WTC11 (cell line): ENCODE data around the gene SLC16A10.

Source experiments
- CBFB ChIP-seq: sonication (generic); formaldehyde crosslinking; IDR thresholded peaks from 2 replicates; pipeline ENCODE4 v1.8.1; 2022; ENCODE audit warnings: mild to moderate bottlenecking, low read depth, missing genetic modification reagents
- ESRRA ChIP-seq: sonication (generic); formaldehyde crosslinking; IDR thresholded peaks from 2 replicates; pipeline ENCODE4 v1.8.1; 2022; ENCODE audit warnings: mild to moderate bottlenecking, missing genetic modification reagents, borderline replicate concordance
- MXD4 ChIP-seq: fragments of 250-450 bp; sonication (Bioruptor Pico); IDR thresholded peaks from 2 replicates; pipeline ENCODE4 v1.8.0; 2021; ENCODE audit warnings: mild to moderate bottlenecking, moderate library complexity, borderline replicate concordance
- TP53 ChIP-seq: sonication (generic); formaldehyde crosslinking; IDR thresholded peaks from 2 replicates; pipeline ENCODE4 v1.8.1; 2023; ENCODE audit warnings: mild to moderate bottlenecking, missing genetic modification reagents
- TF ChIP-seq, protein P1 (sequence below): sonication (generic); formaldehyde crosslinking; conservative IDR thresholded peaks from 2 replicates; pipeline ENCODE4 v1.8.1; 2022; ENCODE audit warnings: mild to moderate bottlenecking, missing genetic modification reagents
- TF ChIP-seq, protein P2 (sequence below): sonication (generic); formaldehyde crosslinking; IDR thresholded peaks from 2 replicates; pipeline ENCODE4 v1.8.1; 2022; ENCODE audit warnings: low read depth, mild to moderate bottlenecking, moderate library complexity, missing genetic modification reagents, borderline replicate concordance
- TF ChIP-seq, protein P3 (sequence below): fragments of 200-600 bp; IDR thresholded peaks from 2 replicates; pipeline ENCODE4 v1.8.0; 2022; ENCODE audit warnings: antibody characterized with exemption
- TF ChIP-seq, protein P4 (sequence below): sonication (generic); formaldehyde crosslinking; conservative IDR thresholded peaks from 2 replicates; pipeline ENCODE4 v1.8.1; 2023; ENCODE audit warnings: mild to moderate bottlenecking, low read depth, missing genetic modification reagents, moderate library complexity
- TF ChIP-seq, protein P5 (sequence below): sonication (generic); formaldehyde crosslinking; IDR thresholded peaks from 2 replicates; pipeline ENCODE4 v1.8.1; 2023; ENCODE audit warnings: mild to moderate bottlenecking, missing genetic modification reagents, moderate library complexity
- TF ChIP-seq, protein P6 (sequence below): sonication (generic); formaldehyde crosslinking; IDR thresholded peaks from 2 replicates; pipeline ENCODE4 v1.8.1; 2023; ENCODE audit warnings: mild to moderate bottlenecking, moderate library complexity, missing genetic modification reagents
- TF ChIP-seq, protein P7 (sequence below): sonication (generic); formaldehyde crosslinking; IDR thresholded peaks from 2 replicates; pipeline ENCODE4 v1.8.0; 2022; ENCODE audit warnings: mild to moderate bottlenecking, missing genetic modification reagents

DNA sequence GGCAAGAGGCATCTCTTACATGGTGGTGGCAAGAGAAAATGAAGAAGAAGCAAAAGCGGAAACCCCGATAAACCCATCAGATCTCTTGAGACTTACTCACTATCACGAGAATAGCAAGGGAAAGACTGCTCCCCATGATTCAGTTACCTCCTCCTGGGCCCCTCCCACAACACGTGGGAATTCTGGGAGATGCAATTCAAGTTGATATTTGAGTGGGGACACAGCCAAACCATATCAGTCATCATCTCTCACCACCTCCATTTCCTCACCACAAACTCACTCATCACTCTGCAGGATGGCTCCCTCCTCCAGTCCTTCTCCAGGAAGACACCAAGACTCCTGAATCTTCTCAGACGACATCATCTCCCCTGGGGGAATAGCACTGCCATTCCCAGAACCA lies 25.8 kb upstream of the SLC16A10 start:
- TF ChIP-seq, protein P1, sequence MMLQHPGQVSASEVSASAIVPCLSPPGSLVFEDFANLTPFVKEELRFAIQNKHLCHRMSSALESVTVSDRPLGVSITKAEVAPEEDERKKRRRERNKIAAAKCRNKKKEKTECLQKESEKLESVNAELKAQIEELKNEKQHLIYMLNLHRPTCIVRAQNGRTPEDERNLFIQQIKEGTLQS: no peak
- TF ChIP-seq, protein P2, sequence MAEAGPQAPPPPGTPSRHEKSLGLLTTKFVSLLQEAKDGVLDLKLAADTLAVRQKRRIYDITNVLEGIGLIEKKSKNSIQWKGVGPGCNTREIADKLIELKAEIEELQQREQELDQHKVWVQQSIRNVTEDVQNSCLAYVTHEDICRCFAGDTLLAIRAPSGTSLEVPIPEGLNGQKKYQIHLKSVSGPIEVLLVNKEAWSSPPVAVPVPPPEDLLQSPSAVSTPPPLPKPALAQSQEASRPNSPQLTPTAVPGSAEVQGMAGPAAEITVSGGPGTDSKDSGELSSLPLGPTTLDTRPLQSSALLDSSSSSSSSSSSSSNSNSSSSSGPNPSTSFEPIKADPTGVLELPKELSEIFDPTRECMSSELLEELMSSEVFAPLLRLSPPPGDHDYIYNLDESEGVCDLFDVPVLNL (CRISPR knock-in tag): no peak
- TF ChIP-seq ESRRA (CRISPR knock-in tag): no peak
- TF ChIP-seq, protein P3, sequence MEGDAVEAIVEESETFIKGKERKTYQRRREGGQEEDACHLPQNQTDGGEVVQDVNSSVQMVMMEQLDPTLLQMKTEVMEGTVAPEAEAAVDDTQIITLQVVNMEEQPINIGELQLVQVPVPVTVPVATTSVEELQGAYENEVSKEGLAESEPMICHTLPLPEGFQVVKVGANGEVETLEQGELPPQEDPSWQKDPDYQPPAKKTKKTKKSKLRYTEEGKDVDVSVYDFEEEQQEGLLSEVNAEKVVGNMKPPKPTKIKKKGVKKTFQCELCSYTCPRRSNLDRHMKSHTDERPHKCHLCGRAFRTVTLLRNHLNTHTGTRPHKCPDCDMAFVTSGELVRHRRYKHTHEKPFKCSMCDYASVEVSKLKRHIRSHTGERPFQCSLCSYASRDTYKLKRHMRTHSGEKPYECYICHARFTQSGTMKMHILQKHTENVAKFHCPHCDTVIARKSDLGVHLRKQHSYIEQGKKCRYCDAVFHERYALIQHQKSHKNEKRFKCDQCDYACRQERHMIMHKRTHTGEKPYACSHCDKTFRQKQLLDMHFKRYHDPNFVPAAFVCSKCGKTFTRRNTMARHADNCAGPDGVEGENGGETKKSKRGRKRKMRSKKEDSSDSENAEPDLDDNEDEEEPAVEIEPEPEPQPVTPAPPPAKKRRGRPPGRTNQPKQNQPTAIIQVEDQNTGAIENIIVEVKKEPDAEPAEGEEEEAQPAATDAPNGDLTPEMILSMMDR: no peak
- TF ChIP-seq, protein P4, sequence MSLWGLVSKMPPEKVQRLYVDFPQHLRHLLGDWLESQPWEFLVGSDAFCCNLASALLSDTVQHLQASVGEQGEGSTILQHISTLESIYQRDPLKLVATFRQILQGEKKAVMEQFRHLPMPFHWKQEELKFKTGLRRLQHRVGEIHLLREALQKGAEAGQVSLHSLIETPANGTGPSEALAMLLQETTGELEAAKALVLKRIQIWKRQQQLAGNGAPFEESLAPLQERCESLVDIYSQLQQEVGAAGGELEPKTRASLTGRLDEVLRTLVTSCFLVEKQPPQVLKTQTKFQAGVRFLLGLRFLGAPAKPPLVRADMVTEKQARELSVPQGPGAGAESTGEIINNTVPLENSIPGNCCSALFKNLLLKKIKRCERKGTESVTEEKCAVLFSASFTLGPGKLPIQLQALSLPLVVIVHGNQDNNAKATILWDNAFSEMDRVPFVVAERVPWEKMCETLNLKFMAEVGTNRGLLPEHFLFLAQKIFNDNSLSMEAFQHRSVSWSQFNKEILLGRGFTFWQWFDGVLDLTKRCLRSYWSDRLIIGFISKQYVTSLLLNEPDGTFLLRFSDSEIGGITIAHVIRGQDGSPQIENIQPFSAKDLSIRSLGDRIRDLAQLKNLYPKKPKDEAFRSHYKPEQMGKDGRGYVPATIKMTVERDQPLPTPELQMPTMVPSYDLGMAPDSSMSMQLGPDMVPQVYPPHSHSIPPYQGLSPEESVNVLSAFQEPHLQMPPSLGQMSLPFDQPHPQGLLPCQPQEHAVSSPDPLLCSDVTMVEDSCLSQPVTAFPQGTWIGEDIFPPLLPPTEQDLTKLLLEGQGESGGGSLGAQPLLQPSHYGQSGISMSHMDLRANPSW (CRISPR knock-in tag): no peak
- TF ChIP-seq, protein P5, sequence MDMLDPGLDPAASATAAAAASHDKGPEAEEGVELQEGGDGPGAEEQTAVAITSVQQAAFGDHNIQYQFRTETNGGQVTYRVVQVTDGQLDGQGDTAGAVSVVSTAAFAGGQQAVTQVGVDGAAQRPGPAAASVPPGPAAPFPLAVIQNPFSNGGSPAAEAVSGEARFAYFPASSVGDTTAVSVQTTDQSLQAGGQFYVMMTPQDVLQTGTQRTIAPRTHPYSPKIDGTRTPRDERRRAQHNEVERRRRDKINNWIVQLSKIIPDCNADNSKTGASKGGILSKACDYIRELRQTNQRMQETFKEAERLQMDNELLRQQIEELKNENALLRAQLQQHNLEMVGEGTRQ (CRISPR knock-in tag): no peak
- TF ChIP-seq, protein P6, sequence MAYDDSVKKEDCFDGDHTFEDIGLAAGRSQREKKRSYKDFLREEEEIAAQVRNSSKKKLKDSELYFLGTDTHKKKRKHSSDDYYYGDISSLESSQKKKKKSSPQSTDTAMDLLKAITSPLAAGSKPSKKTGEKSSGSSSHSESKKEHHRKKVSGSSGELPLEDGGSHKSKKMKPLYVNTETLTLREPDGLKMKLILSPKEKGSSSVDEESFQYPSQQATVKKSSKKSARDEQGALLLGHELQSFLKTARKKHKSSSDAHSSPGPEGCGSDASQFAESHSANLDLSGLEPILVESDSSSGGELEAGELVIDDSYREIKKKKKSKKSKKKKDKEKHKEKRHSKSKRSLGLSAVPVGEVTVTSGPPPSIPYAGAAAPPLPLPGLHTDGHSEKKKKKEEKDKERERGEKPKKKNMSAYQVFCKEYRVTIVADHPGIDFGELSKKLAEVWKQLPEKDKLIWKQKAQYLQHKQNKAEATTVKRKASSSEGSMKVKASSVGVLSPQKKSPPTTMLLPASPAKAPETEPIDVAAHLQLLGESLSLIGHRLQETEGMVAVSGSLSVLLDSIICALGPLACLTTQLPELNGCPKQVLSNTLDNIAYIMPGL (CRISPR knock-in tag): no peak
- no peak for TF ChIP-seq CBFB (CRISPR knock-in tag)
- TF ChIP-seq MXD4 (CRISPR knock-in tag): no peak
- TF ChIP-seq, protein P7, sequence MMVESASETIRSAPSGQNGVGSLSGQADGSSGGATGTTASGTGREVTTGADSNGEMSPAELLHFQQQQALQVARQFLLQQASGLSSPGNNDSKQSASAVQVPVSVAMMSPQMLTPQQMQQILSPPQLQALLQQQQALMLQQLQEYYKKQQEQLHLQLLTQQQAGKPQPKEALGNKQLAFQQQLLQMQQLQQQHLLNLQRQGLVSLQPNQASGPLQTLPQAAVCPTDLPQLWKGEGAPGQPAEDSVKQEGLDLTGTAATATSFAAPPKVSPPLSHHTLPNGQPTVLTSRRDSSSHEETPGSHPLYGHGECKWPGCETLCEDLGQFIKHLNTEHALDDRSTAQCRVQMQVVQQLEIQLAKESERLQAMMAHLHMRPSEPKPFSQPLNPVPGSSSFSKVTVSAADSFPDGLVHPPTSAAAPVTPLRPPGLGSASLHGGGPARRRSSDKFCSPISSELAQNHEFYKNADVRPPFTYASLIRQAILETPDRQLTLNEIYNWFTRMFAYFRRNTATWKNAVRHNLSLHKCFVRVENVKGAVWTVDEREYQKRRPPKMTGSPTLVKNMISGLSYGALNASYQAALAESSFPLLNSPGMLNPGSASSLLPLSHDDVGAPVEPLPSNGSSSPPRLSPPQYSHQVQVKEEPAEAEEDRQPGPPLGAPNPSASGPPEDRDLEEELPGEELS: no peak
- TF ChIP-seq TP53 (CRISPR knock-in tag): no peak
